ENCODE results near the gene CD6. TPM values are rescaled to one million over a fixed set of nuclear protein-coding genes. Genes with fewer than 3 reads are reported as not detected.

The CD6 gene, protein sequence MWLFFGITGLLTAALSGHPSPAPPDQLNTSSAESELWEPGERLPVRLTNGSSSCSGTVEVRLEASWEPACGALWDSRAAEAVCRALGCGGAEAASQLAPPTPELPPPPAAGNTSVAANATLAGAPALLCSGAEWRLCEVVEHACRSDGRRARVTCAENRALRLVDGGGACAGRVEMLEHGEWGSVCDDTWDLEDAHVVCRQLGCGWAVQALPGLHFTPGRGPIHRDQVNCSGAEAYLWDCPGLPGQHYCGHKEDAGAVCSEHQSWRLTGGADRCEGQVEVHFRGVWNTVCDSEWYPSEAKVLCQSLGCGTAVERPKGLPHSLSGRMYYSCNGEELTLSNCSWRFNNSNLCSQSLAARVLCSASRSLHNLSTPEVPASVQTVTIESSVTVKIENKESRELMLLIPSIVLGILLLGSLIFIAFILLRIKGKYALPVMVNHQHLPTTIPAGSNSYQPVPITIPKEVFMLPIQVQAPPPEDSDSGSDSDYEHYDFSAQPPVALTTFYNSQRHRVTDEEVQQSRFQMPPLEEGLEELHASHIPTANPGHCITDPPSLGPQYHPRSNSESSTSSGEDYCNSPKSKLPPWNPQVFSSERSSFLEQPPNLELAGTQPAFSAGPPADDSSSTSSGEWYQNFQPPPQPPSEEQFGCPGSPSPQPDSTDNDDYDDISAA
- total RNA-seq (2022; extraction: Qiagen RNA extraction; ENCODE audit: low read depth) = 0.06 to 0.11 TPM (median 0.10 TPM) in 3 of 5 replicates, not detected in the others

DNA sequence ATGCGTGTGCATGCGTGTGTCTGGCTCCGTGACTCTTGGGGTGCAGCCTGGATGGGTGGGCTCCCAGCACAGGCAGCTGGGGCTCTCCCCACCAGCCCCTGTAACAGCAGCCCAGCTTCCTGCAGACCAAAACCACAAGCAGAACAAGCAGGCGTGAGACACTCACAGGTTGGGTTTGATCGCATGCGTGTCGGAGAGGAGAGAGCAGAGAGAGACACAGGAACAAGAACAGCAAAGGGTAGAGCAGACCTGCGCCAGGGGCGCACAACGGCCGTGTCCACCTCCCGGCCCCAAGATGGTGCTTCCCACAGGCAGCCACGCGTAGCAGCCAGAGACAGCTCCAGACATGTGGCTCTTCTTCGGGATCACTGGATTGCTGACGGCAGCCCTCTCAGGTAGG, at the start of gene CD6:
CD6 (plus strand) TSS at position 161 of the 400 bp plus-strand sequence; CDS start at position 347, 186 bp downstream.

DNA sequence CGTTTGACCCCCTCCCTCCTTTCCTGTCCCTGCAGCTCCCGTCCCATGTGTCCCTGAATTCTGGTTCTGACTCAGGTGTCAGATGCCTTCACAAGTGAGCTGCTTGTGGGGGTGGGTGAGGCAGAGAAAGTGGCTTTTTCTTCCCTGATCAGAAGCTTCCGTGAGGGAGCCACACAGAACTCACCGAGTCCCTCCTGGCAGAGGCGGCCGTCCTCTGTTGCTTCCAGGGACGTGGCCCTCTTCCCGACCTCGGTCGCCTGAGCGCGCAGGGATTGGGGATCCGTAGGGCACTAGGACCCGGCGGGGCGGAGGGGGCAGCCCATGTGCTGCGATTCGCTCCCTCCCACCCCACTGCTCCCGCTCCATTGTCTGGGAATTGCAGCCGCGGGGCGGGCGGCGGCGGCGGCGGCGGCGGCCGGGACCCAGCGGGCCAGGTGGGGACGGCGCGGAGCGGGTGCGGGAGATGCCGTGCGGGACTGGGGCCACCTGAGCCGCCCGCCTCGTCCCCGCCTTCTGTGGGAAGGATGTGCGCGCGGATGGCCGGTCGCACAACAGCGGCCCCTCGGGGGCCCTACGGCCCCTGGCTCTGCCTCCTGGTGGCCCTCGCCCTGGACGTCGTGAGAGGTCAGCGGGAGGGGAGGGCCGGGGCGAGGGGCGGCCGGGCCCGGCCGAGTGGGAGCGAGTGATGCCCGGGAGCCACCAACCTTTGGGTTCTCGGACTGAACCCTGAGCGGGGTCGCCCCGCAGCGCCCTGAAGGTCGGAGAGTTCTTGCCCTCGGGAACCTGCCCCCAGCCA, 47.2 kb upstream of the CD6 start, which contains the start of gene TMEM132A:
TMEM132A (plus strand) TSS at position 351 of the 796 bp plus-strand sequence; CDS start at position 525, 174 bp downstream.

DNA sequence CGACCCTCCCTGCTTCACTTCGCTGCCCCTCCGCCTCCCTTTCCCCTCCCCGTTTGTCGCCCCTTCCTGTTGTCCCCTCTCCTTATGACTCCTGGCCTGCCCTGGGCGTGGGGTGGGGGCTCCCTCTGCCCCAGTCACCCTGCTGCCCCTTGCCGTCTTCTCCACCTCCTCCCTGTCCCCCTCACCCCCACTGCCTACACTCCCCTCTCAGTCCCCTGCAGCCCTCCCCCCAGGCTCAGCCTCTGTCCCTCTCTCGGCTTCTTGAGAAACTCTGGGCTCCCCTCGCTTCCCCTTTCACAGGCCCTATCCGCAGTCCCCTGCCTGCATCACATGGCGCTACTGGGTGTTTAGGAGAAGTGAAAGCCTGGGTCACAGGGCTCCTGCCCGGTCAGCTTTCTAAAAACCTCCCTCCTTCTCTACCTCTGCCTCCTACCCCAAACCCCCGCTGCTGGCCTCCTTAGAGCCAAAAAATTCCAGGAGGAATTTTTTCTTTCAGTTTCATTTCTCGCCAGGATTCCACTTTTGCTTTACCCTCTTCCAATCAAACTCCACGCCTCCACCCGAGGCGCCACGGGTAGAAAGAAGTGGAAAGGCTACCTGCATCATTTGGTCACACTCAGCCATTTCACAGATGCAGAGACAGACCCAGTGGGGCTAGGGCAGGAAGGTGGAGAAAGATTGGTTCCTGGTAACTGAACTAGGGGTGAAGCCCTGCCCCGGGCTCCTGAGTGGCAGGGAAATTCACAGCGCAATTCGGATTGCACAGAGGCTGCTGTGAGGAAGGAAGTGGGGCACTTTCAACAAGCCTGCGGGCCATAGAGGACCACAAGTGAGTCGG, 19.4 kb upstream of the CD6 start, which contains the start of gene SLC15A3:
SLC15A3 (minus strand) TSS at position 273 of the 838 bp plus-strand sequence. CDS start 625 bp downstream, outside the sequence.

Other genes with a start within 250 kb of the CD6 start
- gene MS4A18, start 247.0 kb upstream of the CD6 start, total RNA-seq (2022; extraction: Qiagen RNA extraction; ENCODE audit: low read depth) = not detected in 5 replicates
- not detected in 5 replicates for gene MS4A15, start 214.8 kb upstream of the CD6 start, total RNA-seq (2022; extraction: Qiagen RNA extraction; ENCODE audit: low read depth)
- not detected in 5 replicates for gene MS4A10, start 186.3 kb upstream of the CD6 start, total RNA-seq (2022; extraction: Qiagen RNA extraction; ENCODE audit: low read depth)
- 88.9 to 115 TPM (median 102 TPM) in 5 replicates for gene CCDC86, start 129.6 kb upstream of the CD6 start, total RNA-seq (2022; extraction: Qiagen RNA extraction; ENCODE audit: low read depth)
- gene PTGDR2, start 115.7 kb upstream of the CD6 start, total RNA-seq (2022; extraction: Qiagen RNA extraction; ENCODE audit: low read depth) = 0.09 to 0.15 TPM (median 0.12 TPM) in 4 of 5 replicates, not detected in the other
- gene ZP1, start 104.1 kb upstream of the CD6 start, total RNA-seq (2022; extraction: Qiagen RNA extraction; ENCODE audit: low read depth) = 0.13 to 0.32 TPM (median 0.29 TPM) in 3 of 5 replicates, not detected in the others
- gene PRPF19, start 65.1 kb upstream of the CD6 start, total RNA-seq (2022; extraction: Qiagen RNA extraction; ENCODE audit: low read depth) = 158 to 193 TPM (median 184 TPM) in 5 replicates
- 110 to 135 TPM (median 132 TPM) in 5 replicates for gene TMEM109, start 57.5 kb upstream of the CD6 start, total RNA-seq (2022; extraction: Qiagen RNA extraction; ENCODE audit: low read depth)
- 89.9 to 141 TPM (median 135 TPM) in 5 replicates for gene TMEM132A, start 47.2 kb upstream of the CD6 start, total RNA-seq (2022; extraction: Qiagen RNA extraction; ENCODE audit: low read depth)
- not detected in 5 replicates for gene SLC15A3, start 19.5 kb upstream of the CD6 start, total RNA-seq (2022; extraction: Qiagen RNA extraction; ENCODE audit: low read depth)
- gene CD5, start 130.8 kb downstream of the CD6 start, total RNA-seq (2022; extraction: Qiagen RNA extraction; ENCODE audit: low read depth) = not detected in 5 replicates
- 14.0 to 18.3 TPM (median 16.9 TPM) in 5 replicates for gene VPS37C, start 189.7 kb downstream of the CD6 start, total RNA-seq (2022; extraction: Qiagen RNA extraction; ENCODE audit: low read depth)
- gene PGA3, start 231.8 kb downstream of the CD6 start, total RNA-seq (2022; extraction: Qiagen RNA extraction; ENCODE audit: low read depth) = not detected in 5 replicates